Ascending aorta (tissue), 2 donors: ENCODE measurements around the gene R3HDM2. TPM values are rescaled to one million over a fixed set of nuclear protein-coding genes. Genes with fewer than 3 reads are reported as not detected.

ENCODE experiments used
- DNase-seq, 2 donors: peaks; one replicate each; pipeline ENCODE4 v3.0.0-alpha.2; 2019; ENCODE audit warnings: low spot score in 2 of 2
- H3K27ac ChIP-seq, 2 donors: fragments of 200-600 bp; sonication (generic); one replicate each; pipeline ENCODE4 v1.5.1; 2016 to 2017; ENCODE audit warnings: mild to moderate bottlenecking in 1 of 2
- H3K27me3 ChIP-seq: fragments of 200-600 bp; sonication (generic); one replicate; pipeline ENCODE4 v1.5.1; 2017
- H3K36me3 ChIP-seq, 2 donors: fragments of 200-600 bp; sonication (generic); one replicate each; pipeline ENCODE4 v1.5.1; 2016
- H3K4me1 ChIP-seq, 2 donors: fragments of 200-600 bp; sonication (generic); one replicate each; pipeline ENCODE4 v1.5.1; 2016 to 2017; ENCODE audit warnings: mild to moderate bottlenecking in 1 of 2
- H3K4me3 ChIP-seq, 2 donors: fragments of 200-600 bp; sonication (generic); one replicate each; pipeline ENCODE4 v1.5.1; 2016 to 2017; ENCODE audit warnings: mild to moderate bottlenecking in 1 of 2
- H3K9me3 ChIP-seq, 2 donors: fragments of 200-600 bp; sonication (generic); one replicate each; pipeline ENCODE4 v1.5.1; 2016
- CTCF ChIP-seq, 3 experiments: fragments of 200-600 bp in 2 of 3; fragments of 450-650 bp in 1 of 3; sonication (generic) in 2 of 3; IDR thresholded peaks; one replicate each; pipeline ENCODE4 v1.5.1; 2016 to 2019; ENCODE audit warnings: antibody characterized with exemption in 3 of 3, mild to moderate bottlenecking in 1 of 3, moderate library complexity in 1 of 3
- intact Hi-C: fragments of 100-400 bp; cut with DNase I; formaldehyde crosslinking; loops from one replicate; pipeline ENCODE4 v1.15.1; 2023
- total RNA-seq: library from RNA; depleted of rRNA; stranded (reverse); fragments of >200 nt; gene quantifications from one replicate; pipeline ENCODE4 v1.1.0, GENCODE V29; 2016

R3HDM2 gene
- total RNA-seq, 1 donor from 2014 or later, result 49.5 TPM

GRCh38 chr12:57461917-57462250, 31.0 kb upstream of the R3HDM2 start:
- Histone ChIP-seq H3K36me3 (no peaks in the 10 kb centered on the region), H3K4me1 (peaks cover 3 to 30% of the 10 kb centered on the region in 2 donors)

GRCh38 chr12:57461276-57461916, 30.6 kb upstream of the R3HDM2 start:
- peak overlapping the region; percentile 76 to 87 for H3K27ac ChIP-seq
- intact Hi-C loops, result loop anchor here (1.0 to 2.0 kb wide), 2 partner anchors 27 to 59 kb away; partner anchors contain the start of genes DDIT3 and MARS1
- H3K27me3 ChIP-seq, result no peaks in the 10 kb centered on the region
- TF ChIP-seq CTCF (IDR thresholded peaks at IDR 0.05), result no peak
- H3K4me1 ChIP-seq, result peaks cover 3 to 30% of the 10 kb centered on the region in 2 donors
- H3K36me3 ChIP-seq, result no peaks in the 10 kb centered on the region
- no peaks in the 10 kb centered on the region for H3K9me3 ChIP-seq
- H3K4me3 ChIP-seq, result peak overlapping the region; percentile 71 to 89
- DNase-seq, result peak in 1 of 2 donors; percentile 90

More at GRCh38 chr12:57461917-57462250, 31.0 kb upstream of the R3HDM2 start:
- no peak for TF ChIP-seq CTCF (IDR thresholded peaks at IDR 0.05)
- H3K27me3 ChIP-seq, result no peaks in the 10 kb centered on the region
- H3K4me3 ChIP-seq, result peak overlapping the region; percentile 71 to 89
- H3K27ac ChIP-seq, result peak overlapping the region; percentile 76 to 87
- no peaks in the 10 kb centered on the region for H3K9me3 ChIP-seq
- intact Hi-C loops, result loop anchor here (1.0 to 2.0 kb wide), 2 partner anchors 27 to 58 kb away; partner anchors contain the start of genes DDIT3 and MARS1
- DNase-seq, result no peak

- DNase-seq, result no peak
- Histone ChIP-seq H3K27me3 (no peaks in the 10 kb centered on the region), H3K36me3 (no peaks in the 10 kb centered on the region), H3K4me1 (peaks cover 3 to 30% of the 10 kb centered on the region in 2 donors), H3K9me3 (no peaks in the 10 kb centered on the region), H3K4me3 (peak overlapping the region; percentile 71 to 89), H3K27ac (peak overlapping the region; percentile 32 to 87)
- TF ChIP-seq CTCF (IDR thresholded peaks at IDR 0.05), result no peak
- intact Hi-C loops, result loop anchor here (1.0 to 2.0 kb wide), 2 partner anchors 28 to 59 kb away; partner anchors contain the start of genes DDIT3 and MARS1
Observed at GRCh38 chr12:57460841-57461275, 30.0 kb upstream of the R3HDM2 start.

GRCh38 chr12:57460468-57460784, 29.6 kb upstream of the R3HDM2 start:
- no peaks in the 10 kb centered on the region for H3K9me3 ChIP-seq
- DNase-seq, result no peak
- H3K36me3 ChIP-seq, result no peaks in the 10 kb centered on the region
- intact Hi-C loops, result loop anchor here (2.0 kb wide), 1 partner anchor 28 kb away; the partner anchor contains the start of gene MARS1
- peak overlapping the region; percentile 59 to 87 for H3K27ac ChIP-seq
- peak overlapping the region; percentile 71 to 89 for H3K4me3 ChIP-seq
- no peaks in the 10 kb centered on the region for H3K27me3 ChIP-seq
- H3K4me1 ChIP-seq, result peaks cover 3 to 30% of the 10 kb centered on the region in 2 donors
- no peak for TF ChIP-seq CTCF (IDR thresholded peaks at IDR 0.05)

- peak within 1 kb of the TSS; percentile 71 to 89 for H3K4me3 ChIP-seq
- no peaks in the 10 kb centered on the region for H3K9me3 ChIP-seq
- TF ChIP-seq CTCF (IDR thresholded peaks at IDR 0.05), result no peak
- peak within 1 kb of the TSS; percentile 59 to 87 for H3K27ac ChIP-seq
- H3K4me1 ChIP-seq, result peaks cover 3 to 30% of the 10 kb centered on the region in 2 donors
- DNase-seq, result no peak
- no peaks in the 10 kb centered on the region for H3K27me3 ChIP-seq
- no peaks in the 10 kb centered on the region for H3K36me3 ChIP-seq
- intact Hi-C loops, result loop anchor here (2.0 kb wide), 1 partner anchor 29 kb away; the partner anchor contains the start of gene MARS1
Observed at GRCh38 chr12:57459750-57460467, 29.1 kb upstream of the R3HDM2 start, which contains the start of gene GLI1. TSS of gene GLI1 (plus strand) at chr12:57459785. CDS start at chr12:57463692, 3,907 bp downstream.
